ENCODE data around the gene ITGA1.

ITGA1 gene

GRCh38 chr5:52784737-52785136, 3.0 kb upstream of the ITGA1 start:
- no peaks in the 10 kb centered on the region for H3K36me3 ChIP-seq (ENCODE audit: insufficient read depth, low read length)
- H3K4me1 ChIP-seq (ENCODE audit: insufficient read depth, low read length): no peaks in the 10 kb centered on the region
- H3K9me3 ChIP-seq (ENCODE audit: control insufficient read depth, insufficient read depth, low read length): no peaks in the 10 kb centered on the region
- no peak overlapping the region for H3K9ac ChIP-seq (ENCODE audit: low read depth, low read length)

GRCh38 chr5:52786391-52786790, 1.3 kb upstream of the ITGA1 start:
- no peak overlapping the region for H3K9ac ChIP-seq (ENCODE audit: low read depth, low read length)
- H3K36me3 ChIP-seq (ENCODE audit: insufficient read depth, low read length): no peaks in the 10 kb centered on the region
- H3K4me1 ChIP-seq (ENCODE audit: insufficient read depth, low read length): no peaks in the 10 kb centered on the region
- no peaks in the 10 kb centered on the region for H3K9me3 ChIP-seq (ENCODE audit: control insufficient read depth, insufficient read depth, low read length)

- Histone ChIP-seq H3K36me3 (ENCODE audit: insufficient read depth, low read length) (no peaks in the 10 kb centered on the region), H3K9ac (ENCODE audit: low read depth, low read length) (peak overlapping the region; percentile 49), H3K9me3 (ENCODE audit: control insufficient read depth, insufficient read depth, low read length) (no peaks in the 10 kb centered on the region), H3K4me1 (ENCODE audit: insufficient read depth, low read length) (peaks cover 3% of the 10 kb centered on the region; the same call in 1 of the 2 replicates)
Measured at GRCh38 chr5:52786949-52787599, 642 bp upstream of the ITGA1 start.

- Histone ChIP-seq H3K4me1 (ENCODE audit: insufficient read depth, low read length) (peaks cover 6% of the 10 kb centered on the region; the same call in 1 of the 2 replicates), H3K9me3 (ENCODE audit: control insufficient read depth, insufficient read depth, low read length) (no peaks in the 10 kb centered on the region), H3K9ac (ENCODE audit: low read depth, low read length) (peak overlapping the region; percentile 49), H3K36me3 (ENCODE audit: insufficient read depth, low read length) (no peaks in the 10 kb centered on the region)
Measured at GRCh38 chr5:52788505-52788821, 747 bp downstream of the ITGA1 start.

- no peaks in the 10 kb centered on the region for H3K9me3 ChIP-seq (ENCODE audit: control insufficient read depth, insufficient read depth, low read length)
- no peaks in the 10 kb centered on the region for H3K36me3 ChIP-seq (ENCODE audit: insufficient read depth, low read length)
- peaks cover 6% of the 10 kb centered on the region; the same call in 1 of the 2 replicates for H3K4me1 ChIP-seq (ENCODE audit: insufficient read depth, low read length)
- H3K9ac ChIP-seq (ENCODE audit: low read depth, low read length): no peak overlapping the region
Measured at GRCh38 chr5:52789378-52789777, 1.7 kb downstream of the ITGA1 start.

GRCh38 chr5:52789851-52790250, 2.1 kb downstream of the ITGA1 start:
- H3K9ac ChIP-seq (ENCODE audit: low read depth, low read length): no peak overlapping the region
- H3K36me3 ChIP-seq (ENCODE audit: insufficient read depth, low read length): no peaks in the 10 kb centered on the region
- peaks cover 6% of the 10 kb centered on the region; the same call in 1 of the 2 replicates for H3K4me1 ChIP-seq (ENCODE audit: insufficient read depth, low read length)
- no peaks in the 10 kb centered on the region for H3K9me3 ChIP-seq (ENCODE audit: control insufficient read depth, insufficient read depth, low read length)

GRCh38 chr5:52791366-52791765, 3.6 kb downstream of the ITGA1 start:
- Histone ChIP-seq H3K4me1 (ENCODE audit: insufficient read depth, low read length) (peaks cover 6% of the 10 kb centered on the region; the same call in 1 of the 2 replicates), H3K9me3 (ENCODE audit: control insufficient read depth, insufficient read depth, low read length) (no peaks in the 10 kb centered on the region), H3K36me3 (ENCODE audit: insufficient read depth, low read length) (no peaks in the 10 kb centered on the region), H3K9ac (ENCODE audit: low read depth, low read length) (no peak overlapping the region)

GRCh38 chr5:52794519-52794918, 6.8 kb downstream of the ITGA1 start:
- Histone ChIP-seq H3K9ac (ENCODE audit: low read depth, low read length) (no peak overlapping the region), H3K36me3 (ENCODE audit: insufficient read depth, low read length) (no peaks in the 10 kb centered on the region), H3K4me1 (ENCODE audit: insufficient read depth, low read length) (peaks cover 12% of the 10 kb centered on the region; the same call in 1 of the 2 replicates), H3K9me3 (ENCODE audit: control insufficient read depth, insufficient read depth, low read length) (no peaks in the 10 kb centered on the region)

- no peak overlapping the region for H3K9ac ChIP-seq (ENCODE audit: low read depth, low read length)
- peaks cover 12% of the 10 kb centered on the region; the same call in 1 of the 2 replicates for H3K4me1 ChIP-seq (ENCODE audit: insufficient read depth, low read length)
- H3K36me3 ChIP-seq (ENCODE audit: insufficient read depth, low read length): no peaks in the 10 kb centered on the region
- no peaks in the 10 kb centered on the region for H3K9me3 ChIP-seq (ENCODE audit: control insufficient read depth, insufficient read depth, low read length)
Measured at GRCh38 chr5:52796031-52796430, 8.3 kb downstream of the ITGA1 start.

GRCh38 chr5:52796516-52797103, 8.9 kb downstream of the ITGA1 start:
- Histone ChIP-seq H3K9ac (ENCODE audit: low read depth, low read length) (no peak overlapping the region), H3K36me3 (ENCODE audit: insufficient read depth, low read length) (no peaks in the 10 kb centered on the region), H3K9me3 (ENCODE audit: control insufficient read depth, insufficient read depth, low read length) (no peaks in the 10 kb centered on the region), H3K4me1 (ENCODE audit: insufficient read depth, low read length) (peaks cover 12% of the 10 kb centered on the region; the same call in 1 of the 2 replicates)

- no peaks in the 10 kb centered on the region; the same call in 1 of the 2 replicates for H3K36me3 ChIP-seq (ENCODE audit: insufficient read depth, low read length)
- peak overlapping the region; percentile 91 for H3K9ac ChIP-seq (ENCODE audit: low read depth, low read length)
- no peaks in the 10 kb centered on the region for H3K9me3 ChIP-seq (ENCODE audit: control insufficient read depth, insufficient read depth, low read length)
- H3K4me1 ChIP-seq (ENCODE audit: insufficient read depth, low read length): peaks cover 11% of the 10 kb centered on the region; the same call in 1 of the 2 replicates
Measured at GRCh38 chr5:52798938-52799337, 11.2 kb downstream of the ITGA1 start.

GRCh38 chr5:52799358-52799982, 11.8 kb downstream of the ITGA1 start:
- no peaks in the 10 kb centered on the region for H3K9me3 ChIP-seq (ENCODE audit: control insufficient read depth, insufficient read depth, low read length)
- no peaks in the 10 kb centered on the region; the same call in 1 of the 2 replicates for H3K36me3 ChIP-seq (ENCODE audit: insufficient read depth, low read length)
- H3K9ac ChIP-seq (ENCODE audit: low read depth, low read length): peak overlapping the region; percentile 91
- peaks cover 11% of the 10 kb centered on the region; the same call in 1 of the 2 replicates for H3K4me1 ChIP-seq (ENCODE audit: insufficient read depth, low read length)

GRCh38 chr5:52799983-52800393, 12.3 kb downstream of the ITGA1 start:
- Histone ChIP-seq H3K9ac (ENCODE audit: low read depth, low read length) (peak overlapping the region; percentile 91), H3K4me1 (ENCODE audit: insufficient read depth, low read length) (peaks cover 11% of the 10 kb centered on the region; the same call in 1 of the 2 replicates), H3K36me3 (ENCODE audit: insufficient read depth, low read length) (no peaks in the 10 kb centered on the region; the same call in 1 of the 2 replicates), H3K9me3 (ENCODE audit: control insufficient read depth, insufficient read depth, low read length) (no peaks in the 10 kb centered on the region)

- Histone ChIP-seq H3K9me3 (ENCODE audit: control insufficient read depth, insufficient read depth, low read length) (no peaks in the 10 kb centered on the region), H3K9ac (ENCODE audit: low read depth, low read length) (peak overlapping the region; percentile 91), H3K36me3 (ENCODE audit: insufficient read depth, low read length) (no peaks in the 10 kb centered on the region; the same call in 1 of the 2 replicates), H3K4me1 (ENCODE audit: insufficient read depth, low read length) (peaks cover 11% of the 10 kb centered on the region; the same call in 1 of the 2 replicates)
Measured at GRCh38 chr5:52800394-52801213, 12.9 kb downstream of the ITGA1 start.

Measured in ES-I3 (cell line).